ENCODE measurements around the gene QSOX2. TPM values are rescaled to one million over a fixed set of nuclear protein-coding genes. Genes with fewer than 3 reads are reported as not detected.

QSOX2 gene
- total and polyA plus RNA-seq, 4 donors = 4.9 to 12.2 (median 10.3) TPM

DNA sequence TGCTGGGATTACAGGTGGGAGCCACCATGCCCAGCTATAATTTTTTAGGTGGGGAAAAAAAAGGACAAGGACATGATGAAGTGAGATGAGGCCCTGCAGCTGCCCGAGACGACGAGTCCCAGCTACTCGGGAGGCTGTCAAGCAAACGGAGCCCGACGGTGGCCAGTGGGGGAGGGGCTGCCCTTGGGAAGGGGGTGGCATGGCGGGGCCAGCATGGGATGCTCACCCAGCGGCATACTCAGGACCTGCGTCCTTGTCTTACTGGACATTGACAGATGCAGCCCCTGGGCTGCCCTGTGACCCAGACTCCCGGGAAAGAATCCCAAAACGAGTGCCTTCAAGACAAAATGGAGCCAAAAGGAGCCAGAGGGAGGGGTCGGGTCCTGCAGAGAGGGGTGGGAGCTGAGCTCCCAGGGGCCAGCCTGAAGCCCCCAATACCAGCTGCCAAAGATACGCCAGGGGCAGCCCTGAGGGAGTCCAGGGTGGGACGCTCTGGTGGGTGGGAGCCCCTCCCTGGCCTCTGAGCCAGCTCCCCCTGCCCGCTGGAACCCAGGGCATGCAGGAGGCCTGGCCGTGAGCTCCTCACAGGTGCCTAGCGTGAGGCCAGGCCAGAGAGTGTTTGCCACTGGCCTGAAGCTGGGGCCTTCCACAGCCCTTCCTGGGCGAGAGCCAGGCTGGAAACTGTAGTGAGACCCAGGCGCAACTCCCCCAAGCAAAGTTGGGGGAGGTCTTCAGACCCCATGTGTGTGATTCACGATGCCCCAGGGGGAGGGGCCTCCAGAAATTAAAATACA is 42.5 kb upstream of the QSOX2 start:
- Histone ChIP-seq H3K9me3 (ENCODE audit: control insufficient read depth in 4 of 4, insufficient read depth in 3 of 4, low read length in 3 of 4) (peaks cover 0 to 4% (median 0%) of the 10 kb centered on the region in 4 donors), H3K36me3 (ENCODE audit: control insufficient read depth in 4 of 4, insufficient read depth in 4 of 4, low read length in 4 of 4) (no peaks in the 10 kb centered on the region), H3K27ac (ENCODE audit: low read depth in 1 of 2, low read length in 1 of 2) (no peak overlapping the region), H3K4me1 (ENCODE audit: control insufficient read depth in 5 of 5, insufficient read depth in 5 of 5, low read length in 5 of 5) (peaks cover 0 to 7% (median 0%) of the 10 kb centered on the region in 5 donors), H3K4me3 (no peak overlapping the region), H3K9ac (ENCODE audit: insufficient read depth in 1 of 2, low read length in 2 of 2) (no peak overlapping the region), H3K27me3 (ENCODE audit: control insufficient read depth in 3 of 3, insufficient read depth in 3 of 3, low read length in 2 of 3) (peaks cover 0 to 6% (median 0%) of the 10 kb centered on the region in 3 donors)
- ATAC-seq (ENCODE audit: insufficient read depth, low FRiP score) (no peak), DNase-seq (no peak)
- WGBS, 2 donors = 49 to 67% methylated on average over 21 of the region's 21 CpGs
- TF ChIP-seq, protein P1, sequence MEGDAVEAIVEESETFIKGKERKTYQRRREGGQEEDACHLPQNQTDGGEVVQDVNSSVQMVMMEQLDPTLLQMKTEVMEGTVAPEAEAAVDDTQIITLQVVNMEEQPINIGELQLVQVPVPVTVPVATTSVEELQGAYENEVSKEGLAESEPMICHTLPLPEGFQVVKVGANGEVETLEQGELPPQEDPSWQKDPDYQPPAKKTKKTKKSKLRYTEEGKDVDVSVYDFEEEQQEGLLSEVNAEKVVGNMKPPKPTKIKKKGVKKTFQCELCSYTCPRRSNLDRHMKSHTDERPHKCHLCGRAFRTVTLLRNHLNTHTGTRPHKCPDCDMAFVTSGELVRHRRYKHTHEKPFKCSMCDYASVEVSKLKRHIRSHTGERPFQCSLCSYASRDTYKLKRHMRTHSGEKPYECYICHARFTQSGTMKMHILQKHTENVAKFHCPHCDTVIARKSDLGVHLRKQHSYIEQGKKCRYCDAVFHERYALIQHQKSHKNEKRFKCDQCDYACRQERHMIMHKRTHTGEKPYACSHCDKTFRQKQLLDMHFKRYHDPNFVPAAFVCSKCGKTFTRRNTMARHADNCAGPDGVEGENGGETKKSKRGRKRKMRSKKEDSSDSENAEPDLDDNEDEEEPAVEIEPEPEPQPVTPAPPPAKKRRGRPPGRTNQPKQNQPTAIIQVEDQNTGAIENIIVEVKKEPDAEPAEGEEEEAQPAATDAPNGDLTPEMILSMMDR (IDR thresholded peaks at IDR 0.05; ENCODE audit: control extremely low read depth, extremely low read depth) = no peak

- Histone ChIP-seq H3K9me3 (ENCODE audit: control insufficient read depth in 4 of 4, insufficient read depth in 3 of 4, low read length in 3 of 4) (peaks cover 0 to 4% (median 0%) of the 10 kb centered on the region in 4 donors), H3K27me3 (ENCODE audit: control insufficient read depth in 3 of 3, insufficient read depth in 3 of 3, low read length in 2 of 3) (peaks cover 0 to 6% (median 0%) of the 10 kb centered on the region in 3 donors), H3K36me3 (ENCODE audit: control insufficient read depth in 4 of 4, insufficient read depth in 4 of 4, low read length in 4 of 4) (no peaks in the 10 kb centered on the region), H3K4me3 (no peak overlapping the region), H3K27ac (ENCODE audit: low read depth in 1 of 2, low read length in 1 of 2) (no peak overlapping the region), H3K4me1 (ENCODE audit: control insufficient read depth in 5 of 5, insufficient read depth in 5 of 5, low read length in 5 of 5) (peaks cover 0 to 4% (median 0%) of the 10 kb centered on the region in 5 donors), H3K9ac (ENCODE audit: insufficient read depth in 1 of 2, low read length in 2 of 2) (no peak overlapping the region)
- no peak for DNase-seq
- 89 to 93% methylated on average over 13 of the region's 13 CpGs for WGBS, 2 donors
- TF ChIP-seq, protein P1 (IDR thresholded peaks at IDR 0.05; ENCODE audit: control extremely low read depth, extremely low read depth) = no peak
- no peak for ATAC-seq (ENCODE audit: insufficient read depth, low FRiP score)
These were observed 41.4 kb upstream of the QSOX2 start for GRCh38 chr9:136286987-136287379.

- no peak for DNase-seq
- no peak for ATAC-seq (ENCODE audit: insufficient read depth, low FRiP score)
These were observed 40.9 kb upstream of the QSOX2 start for GRCh38 chr9:136286359-136286986.

More at GRCh38 chr9:136286359-136286986, 40.9 kb upstream of the QSOX2 start:
- Histone ChIP-seq H3K9ac (ENCODE audit: insufficient read depth in 1 of 2, low read length in 2 of 2) (no peak overlapping the region), H3K4me3 (no peak overlapping the region), H3K27ac (ENCODE audit: low read depth in 1 of 2, low read length in 1 of 2) (no peak overlapping the region), H3K27me3 (ENCODE audit: control insufficient read depth in 3 of 3, insufficient read depth in 3 of 3, low read length in 2 of 3) (peaks cover 0 to 6% (median 0%) of the 10 kb centered on the region in 3 donors), H3K36me3 (ENCODE audit: control insufficient read depth in 4 of 4, insufficient read depth in 4 of 4, low read length in 4 of 4) (no peaks in the 10 kb centered on the region), H3K9me3 (ENCODE audit: control insufficient read depth in 4 of 4, insufficient read depth in 3 of 4, low read length in 3 of 4) (peaks cover 0 to 4% (median 0%) of the 10 kb centered on the region in 4 donors), H3K4me1 (ENCODE audit: control insufficient read depth in 5 of 5, insufficient read depth in 5 of 5, low read length in 5 of 5) (peaks cover 0 to 4% (median 0%) of the 10 kb centered on the region in 5 donors)
- TF ChIP-seq, protein P1 (IDR thresholded peaks at IDR 0.05; ENCODE audit: control extremely low read depth, extremely low read depth) = no peak
- WGBS, 2 donors = 88 to 90% methylated on average over 29 to 30 of the region's 30 CpGs
